K562 (cell line): ENCODE data around the gene ZCCHC8. TPM values are rescaled to one million over a fixed set of nuclear protein-coding genes. Genes with fewer than 3 reads are reported as not detected.

Experiments used
- HNRNPLL ChIP-seq: fragments of 200-400 bp; formaldehyde crosslinking; IDR thresholded peaks from 2 replicates; pipeline ENCODE4 v1.6.1; 2017; ENCODE audit warnings: low read length, low read depth, mild to moderate bottlenecking; ENCODE audit not compliant: poor library complexity, severe bottlenecking
- SMARCC2 ChIP-seq: fragments of 450-650 bp; IDR thresholded peaks from 2 replicates; pipeline ENCODE4 v1.6.1; 2017; ENCODE audit warnings: antibody characterized with exemption, moderate library complexity, mild to moderate bottlenecking, low read depth
- SNIP1 ChIP-seq: fragments of 450-650 bp; IDR thresholded peaks from 2 replicates; pipeline ENCODE4 v1.7.1; 2017; ENCODE audit warnings: low read depth, mild to moderate bottlenecking
- TSC22D4 ChIP-seq: fragments of 450-650 bp; IDR thresholded peaks from 2 replicates; pipeline ENCODE4 v1.6.1; 2016; ENCODE audit warnings: missing genetic modification characterization, missing biosample characterization, control low read depth
- ZBTB17 ChIP-seq: fragments of 450-650 bp; formaldehyde crosslinking; IDR thresholded peaks from 2 replicates; pipeline ENCODE4 v1.4.0; 2020; ENCODE audit warnings: mild to moderate bottlenecking
- polyA plus RNA-seq, 8 experiments: library from polyadenylated mRNA; depleted of rRNA in 4 of 8; stranded (reverse) in 5 of 8; unstranded in 3 of 8; fragments of >200 nt; fragmentation: Nextera tagmentation in 2 of 8; fragmentation: Illumina TruSeq in 1 of 8; extraction: Ambion mirVana in 2 of 8; extraction: Trizol in 1 of 8; gene quantifications; 2 replicates each; pipeline versions ENCODE4 v1.2.1 to v1.2.3, GENCODE V29; 2011 to 2014; ENCODE audit warnings: inconsistent platforms in 1 of 8, missing spikeins in 1 of 8
- total RNA-seq, 7 experiments: library from RNA; depleted of rRNA in 6 of 7; stranded (reverse); fragments of >200 nt in 6 of 7; fragmentation: Illumina TruSeq in 2 of 7; extraction: Trizol in 2 of 7; gene quantifications; 2 replicates each; pipeline versions ENCODE4 v1.2.1 to v1.2.3, GENCODE V29; 2011 to 2021; ENCODE audit warnings: low replicate concordance in 1 of 7
- TF ChIP-seq, protein P1 (sequence below): fragments of 450-650 bp; IDR thresholded peaks from 2 replicates; pipeline ENCODE4 v1.6.1; 2016; ENCODE audit warnings: mild to moderate bottlenecking, moderate library complexity
- TF ChIP-seq, protein P2 (sequence below), 2 experiments: fragments of 450-650 bp; IDR thresholded peaks; 2 replicates each; pipeline ENCODE4 v1.6.1; 2016; ENCODE audit warnings: mild to moderate bottlenecking in 2 of 2, borderline replicate concordance in 1 of 2, low read depth in 1 of 2, moderate library complexity in 1 of 2

The ZCCHC8 gene
- total and polyA plus RNA-seq, 9 of the 15 experiments (the other 6 are each of a cell fraction or from before 2014, with no cell fraction given): 14.8 to 50.9 (median 34.1) TPM

DNA sequence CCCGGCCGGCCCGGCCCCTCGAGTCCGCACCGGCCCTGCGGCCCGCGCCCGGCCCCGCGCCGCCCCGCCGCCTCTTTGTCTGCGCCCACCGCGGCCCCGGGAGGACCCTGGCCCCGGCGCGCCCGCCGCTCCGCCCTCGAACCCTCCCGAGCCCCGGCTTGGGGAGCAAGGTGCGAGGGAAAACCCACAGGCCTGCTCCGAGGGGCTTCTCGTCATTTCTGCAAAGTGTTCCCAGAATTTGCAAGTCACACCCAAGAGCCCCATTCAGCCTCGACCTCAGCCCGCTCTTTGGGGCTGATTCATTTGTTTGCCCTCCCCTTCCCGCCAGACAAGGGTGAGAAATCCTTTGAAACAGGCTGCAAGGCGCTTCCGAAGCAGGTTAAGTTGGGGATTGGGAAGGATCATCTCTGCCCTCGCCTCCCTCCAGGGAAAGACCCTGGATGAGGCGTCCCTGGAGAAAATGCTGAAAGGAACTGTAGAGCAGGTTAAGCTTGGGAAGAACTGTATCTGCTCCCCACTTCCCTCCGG is 77.9 kb downstream of the ZCCHC8 start (continued):
- TF ChIP-seq, protein P1, sequence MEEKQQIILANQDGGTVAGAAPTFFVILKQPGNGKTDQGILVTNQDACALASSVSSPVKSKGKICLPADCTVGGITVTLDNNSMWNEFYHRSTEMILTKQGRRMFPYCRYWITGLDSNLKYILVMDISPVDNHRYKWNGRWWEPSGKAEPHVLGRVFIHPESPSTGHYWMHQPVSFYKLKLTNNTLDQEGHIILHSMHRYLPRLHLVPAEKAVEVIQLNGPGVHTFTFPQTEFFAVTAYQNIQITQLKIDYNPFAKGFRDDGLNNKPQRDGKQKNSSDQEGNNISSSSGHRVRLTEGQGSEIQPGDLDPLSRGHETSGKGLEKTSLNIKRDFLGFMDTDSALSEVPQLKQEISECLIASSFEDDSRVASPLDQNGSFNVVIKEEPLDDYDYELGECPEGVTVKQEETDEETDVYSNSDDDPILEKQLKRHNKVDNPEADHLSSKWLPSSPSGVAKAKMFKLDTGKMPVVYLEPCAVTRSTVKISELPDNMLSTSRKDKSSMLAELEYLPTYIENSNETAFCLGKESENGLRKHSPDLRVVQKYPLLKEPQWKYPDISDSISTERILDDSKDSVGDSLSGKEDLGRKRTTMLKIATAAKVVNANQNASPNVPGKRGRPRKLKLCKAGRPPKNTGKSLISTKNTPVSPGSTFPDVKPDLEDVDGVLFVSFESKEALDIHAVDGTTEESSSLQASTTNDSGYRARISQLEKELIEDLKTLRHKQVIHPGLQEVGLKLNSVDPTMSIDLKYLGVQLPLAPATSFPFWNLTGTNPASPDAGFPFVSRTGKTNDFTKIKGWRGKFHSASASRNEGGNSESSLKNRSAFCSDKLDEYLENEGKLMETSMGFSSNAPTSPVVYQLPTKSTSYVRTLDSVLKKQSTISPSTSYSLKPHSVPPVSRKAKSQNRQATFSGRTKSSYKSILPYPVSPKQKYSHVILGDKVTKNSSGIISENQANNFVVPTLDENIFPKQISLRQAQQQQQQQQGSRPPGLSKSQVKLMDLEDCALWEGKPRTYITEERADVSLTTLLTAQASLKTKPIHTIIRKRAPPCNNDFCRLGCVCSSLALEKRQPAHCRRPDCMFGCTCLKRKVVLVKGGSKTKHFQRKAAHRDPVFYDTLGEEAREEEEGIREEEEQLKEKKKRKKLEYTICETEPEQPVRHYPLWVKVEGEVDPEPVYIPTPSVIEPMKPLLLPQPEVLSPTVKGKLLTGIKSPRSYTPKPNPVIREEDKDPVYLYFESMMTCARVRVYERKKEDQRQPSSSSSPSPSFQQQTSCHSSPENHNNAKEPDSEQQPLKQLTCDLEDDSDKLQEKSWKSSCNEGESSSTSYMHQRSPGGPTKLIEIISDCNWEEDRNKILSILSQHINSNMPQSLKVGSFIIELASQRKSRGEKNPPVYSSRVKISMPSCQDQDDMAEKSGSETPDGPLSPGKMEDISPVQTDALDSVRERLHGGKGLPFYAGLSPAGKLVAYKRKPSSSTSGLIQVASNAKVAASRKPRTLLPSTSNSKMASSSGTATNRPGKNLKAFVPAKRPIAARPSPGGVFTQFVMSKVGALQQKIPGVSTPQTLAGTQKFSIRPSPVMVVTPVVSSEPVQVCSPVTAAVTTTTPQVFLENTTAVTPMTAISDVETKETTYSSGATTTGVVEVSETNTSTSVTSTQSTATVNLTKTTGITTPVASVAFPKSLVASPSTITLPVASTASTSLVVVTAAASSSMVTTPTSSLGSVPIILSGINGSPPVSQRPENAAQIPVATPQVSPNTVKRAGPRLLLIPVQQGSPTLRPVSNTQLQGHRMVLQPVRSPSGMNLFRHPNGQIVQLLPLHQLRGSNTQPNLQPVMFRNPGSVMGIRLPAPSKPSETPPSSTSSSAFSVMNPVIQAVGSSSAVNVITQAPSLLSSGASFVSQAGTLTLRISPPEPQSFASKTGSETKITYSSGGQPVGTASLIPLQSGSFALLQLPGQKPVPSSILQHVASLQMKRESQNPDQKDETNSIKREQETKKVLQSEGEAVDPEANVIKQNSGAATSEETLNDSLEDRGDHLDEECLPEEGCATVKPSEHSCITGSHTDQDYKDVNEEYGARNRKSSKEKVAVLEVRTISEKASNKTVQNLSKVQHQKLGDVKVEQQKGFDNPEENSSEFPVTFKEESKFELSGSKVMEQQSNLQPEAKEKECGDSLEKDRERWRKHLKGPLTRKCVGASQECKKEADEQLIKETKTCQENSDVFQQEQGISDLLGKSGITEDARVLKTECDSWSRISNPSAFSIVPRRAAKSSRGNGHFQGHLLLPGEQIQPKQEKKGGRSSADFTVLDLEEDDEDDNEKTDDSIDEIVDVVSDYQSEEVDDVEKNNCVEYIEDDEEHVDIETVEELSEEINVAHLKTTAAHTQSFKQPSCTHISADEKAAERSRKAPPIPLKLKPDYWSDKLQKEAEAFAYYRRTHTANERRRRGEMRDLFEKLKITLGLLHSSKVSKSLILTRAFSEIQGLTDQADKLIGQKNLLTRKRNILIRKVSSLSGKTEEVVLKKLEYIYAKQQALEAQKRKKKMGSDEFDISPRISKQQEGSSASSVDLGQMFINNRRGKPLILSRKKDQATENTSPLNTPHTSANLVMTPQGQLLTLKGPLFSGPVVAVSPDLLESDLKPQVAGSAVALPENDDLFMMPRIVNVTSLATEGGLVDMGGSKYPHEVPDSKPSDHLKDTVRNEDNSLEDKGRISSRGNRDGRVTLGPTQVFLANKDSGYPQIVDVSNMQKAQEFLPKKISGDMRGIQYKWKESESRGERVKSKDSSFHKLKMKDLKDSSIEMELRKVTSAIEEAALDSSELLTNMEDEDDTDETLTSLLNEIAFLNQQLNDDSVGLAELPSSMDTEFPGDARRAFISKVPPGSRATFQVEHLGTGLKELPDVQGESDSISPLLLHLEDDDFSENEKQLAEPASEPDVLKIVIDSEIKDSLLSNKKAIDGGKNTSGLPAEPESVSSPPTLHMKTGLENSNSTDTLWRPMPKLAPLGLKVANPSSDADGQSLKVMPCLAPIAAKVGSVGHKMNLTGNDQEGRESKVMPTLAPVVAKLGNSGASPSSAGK: peak; percentile 71
- TF ChIP-seq HNRNPLL: no peak
- TF ChIP-seq SMARCC2: no peak; the same call in 1 of the 2 replicates
- TF ChIP-seq, protein P2, sequence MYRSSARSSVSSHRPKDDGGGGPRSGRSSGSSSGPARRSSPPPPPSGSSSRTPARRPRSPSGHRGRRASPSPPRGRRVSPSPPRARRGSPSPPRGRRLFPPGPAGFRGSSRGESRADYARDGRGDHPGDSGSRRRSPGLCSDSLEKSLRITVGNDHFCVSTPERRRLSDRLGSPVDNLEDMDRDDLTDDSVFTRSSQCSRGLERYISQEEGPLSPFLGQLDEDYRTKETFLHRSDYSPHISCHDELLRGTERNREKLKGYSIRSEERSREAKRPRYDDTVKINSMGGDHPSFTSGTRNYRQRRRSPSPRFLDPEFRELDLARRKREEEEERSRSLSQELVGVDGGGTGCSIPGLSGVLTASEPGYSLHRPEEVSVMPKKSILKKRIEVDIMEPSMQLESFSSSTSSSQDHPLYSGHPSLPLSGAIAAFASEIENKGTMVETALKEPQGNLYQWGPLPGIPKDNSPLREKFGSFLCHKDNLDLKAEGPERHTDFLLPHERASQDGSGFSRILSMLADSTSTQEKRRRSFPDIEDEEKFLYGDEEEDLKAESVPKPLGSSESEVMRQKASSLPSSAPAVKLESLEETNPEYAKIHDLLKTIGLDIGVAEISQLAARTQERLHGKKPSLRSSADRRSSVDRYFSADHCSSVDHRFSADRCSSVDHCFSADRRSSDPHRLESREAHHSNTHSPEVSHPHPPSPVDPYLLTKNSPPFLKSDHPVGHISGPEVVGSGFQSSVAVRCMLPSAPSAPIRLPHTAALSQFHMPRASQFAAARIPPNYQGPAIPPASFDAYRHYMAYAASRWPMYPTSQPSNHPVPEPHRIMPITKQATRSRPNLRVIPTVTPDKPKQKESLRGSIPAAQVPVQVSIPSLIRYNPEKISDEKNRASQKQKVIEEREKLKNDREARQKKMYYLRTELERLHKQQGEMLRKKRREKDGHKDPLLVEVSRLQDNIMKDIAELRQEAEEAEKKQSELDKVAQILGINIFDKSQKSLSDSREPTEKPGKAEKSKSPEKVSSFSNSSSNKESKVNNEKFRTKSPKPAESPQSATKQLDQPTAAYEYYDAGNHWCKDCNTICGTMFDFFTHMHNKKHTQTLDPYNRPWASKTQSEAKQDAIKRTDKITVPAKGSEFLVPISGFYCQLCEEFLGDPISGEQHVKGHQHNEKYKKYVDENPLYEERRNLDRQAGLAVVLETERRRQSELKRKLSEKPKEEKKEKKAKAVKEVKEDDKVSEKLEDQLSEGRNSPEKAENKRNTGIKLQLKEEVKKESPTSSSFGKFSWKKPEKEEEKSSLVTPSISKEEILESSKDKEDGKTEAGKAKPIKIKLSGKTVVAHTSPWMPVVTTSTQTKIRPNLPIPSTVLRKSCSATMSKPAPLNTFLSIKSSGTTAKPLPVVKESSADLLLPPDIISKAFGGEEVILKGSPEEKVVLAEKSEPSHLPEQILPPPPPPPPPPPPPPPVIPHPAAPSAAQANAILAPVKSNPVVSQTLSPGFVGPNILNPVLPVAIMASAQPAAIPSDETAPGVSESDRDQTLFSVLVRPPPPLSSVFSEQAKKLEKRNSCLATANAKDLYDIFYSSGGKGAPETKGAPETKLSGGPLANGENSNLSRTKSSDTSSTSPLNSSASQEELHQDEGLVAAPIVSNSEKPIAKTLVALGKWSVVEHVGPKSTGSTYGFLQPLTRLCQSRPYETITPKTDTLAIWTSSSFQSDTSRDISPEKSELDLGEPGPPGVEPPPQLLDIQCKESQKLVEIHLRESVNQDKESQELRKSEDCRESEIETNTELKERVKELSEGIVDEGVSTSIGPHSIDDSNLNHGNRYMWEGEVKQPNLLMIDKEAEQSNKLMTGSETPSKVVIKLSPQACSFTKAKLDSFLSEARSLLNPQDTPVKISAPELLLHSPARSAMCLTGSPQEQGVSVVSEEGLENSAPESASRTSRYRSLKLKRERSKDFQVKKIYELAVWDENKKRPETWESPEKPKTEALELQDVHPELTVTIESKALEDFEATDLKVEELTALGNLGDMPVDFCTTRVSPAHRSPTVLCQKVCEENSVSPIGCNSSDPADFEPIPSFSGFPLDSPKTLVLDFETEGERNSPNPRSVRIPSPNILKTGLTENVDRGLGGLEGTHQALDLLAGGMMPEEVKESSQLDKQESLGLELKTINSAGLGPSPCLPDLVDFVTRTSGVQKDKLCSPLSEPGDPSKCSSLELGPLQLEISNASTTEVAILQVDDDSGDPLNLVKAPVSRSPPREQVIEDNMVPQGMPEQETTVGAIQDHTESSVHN (IDR thresholded peaks at IDR 0.05; ENCODE audit: borderline replicate concordance in 1 of 2, low read depth in 1 of 2): no peak
- no peak for TF ChIP-seq ZBTB17 (CRISPR knock-in tag)
- TF ChIP-seq TSC22D4 (tag): no peak
- TF ChIP-seq SNIP1: no peak
